ENCODE results near the gene ZNF700.
"Not testable (repeated sequence)": the region's sequence is repeated elsewhere in the genome, so short reads cannot be mapped to it uniquely, and the experiment has no call there.

Gene ZNF700

DNA sequence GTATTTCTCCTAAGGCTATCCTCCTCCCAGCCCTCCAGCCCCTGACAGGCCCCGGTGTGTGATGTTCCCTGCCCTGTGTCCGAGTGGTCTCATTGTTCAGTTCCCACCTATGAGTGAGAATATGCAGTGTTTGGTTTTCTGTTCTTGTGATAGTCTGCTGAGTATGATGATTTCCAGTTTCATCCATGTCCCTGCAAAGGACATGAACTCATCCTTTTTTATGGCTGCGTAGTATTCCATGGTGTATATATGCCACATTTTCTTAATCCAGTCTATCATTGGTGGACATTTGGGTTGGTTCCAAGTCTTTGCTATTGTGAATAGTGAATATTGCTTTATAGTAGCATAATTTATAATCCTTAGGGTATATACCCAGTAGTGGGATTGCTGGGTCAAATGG is 10.9 kb downstream of the ZNF700 start:
- not testable (repeated sequence) for DNase-seq (ENCODE audit: extremely low spot score, insufficient read length, low read depth); FAIRE-seq

DNA sequence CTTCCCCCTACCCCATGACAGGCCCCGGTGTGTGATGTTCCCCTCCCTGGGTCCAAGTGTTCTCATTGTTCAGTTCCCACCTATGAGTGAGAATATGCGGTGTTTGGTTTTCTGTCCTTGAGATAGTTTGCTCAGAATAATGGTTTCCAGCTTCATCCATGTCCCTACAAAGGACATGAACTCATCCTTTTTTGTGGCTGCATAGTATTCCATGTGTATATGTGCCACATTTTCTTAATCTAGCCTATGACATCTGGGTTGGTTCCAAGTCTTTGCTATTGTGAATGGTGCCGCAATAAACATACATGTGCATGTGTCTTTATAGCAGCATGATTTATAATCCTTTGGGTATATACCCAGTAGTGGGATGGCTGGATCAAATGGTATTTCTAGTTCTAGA is 13.5 kb downstream of the ZNF700 start:
- not testable (repeated sequence) for DNase-seq (ENCODE audit: extremely low spot score, insufficient read length, low read depth); FAIRE-seq

DNA sequence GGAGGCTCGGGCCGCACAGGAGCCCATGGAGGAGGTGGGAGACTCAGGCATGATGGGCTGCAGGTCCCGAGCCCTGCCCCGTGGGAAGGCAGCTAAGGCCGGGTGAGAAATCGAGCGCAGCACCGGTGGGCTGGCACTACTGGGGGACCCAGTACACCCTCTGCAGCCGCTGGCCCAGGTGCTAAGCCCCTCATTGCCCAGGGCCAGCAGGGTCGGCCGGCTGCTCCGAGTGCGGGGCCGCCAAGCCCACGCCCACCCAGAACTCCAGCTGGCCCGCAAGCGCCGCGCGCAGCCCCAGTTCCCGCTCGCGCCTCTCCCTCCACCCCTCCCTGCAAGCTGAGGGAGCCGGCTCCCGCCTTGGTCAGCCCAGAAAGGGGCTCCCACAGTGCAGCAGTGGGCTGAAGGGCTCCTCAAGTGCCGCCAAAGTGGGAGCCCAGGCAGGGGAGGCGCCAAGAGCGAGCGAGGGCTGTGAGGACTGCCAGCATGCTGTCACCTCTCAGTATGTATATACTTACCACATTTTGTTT is 16.5 kb downstream of the ZNF700 start:
- FAIRE-seq; DNase-seq (ENCODE audit: extremely low spot score, insufficient read length, low read depth): not testable (repeated sequence)

DNA sequence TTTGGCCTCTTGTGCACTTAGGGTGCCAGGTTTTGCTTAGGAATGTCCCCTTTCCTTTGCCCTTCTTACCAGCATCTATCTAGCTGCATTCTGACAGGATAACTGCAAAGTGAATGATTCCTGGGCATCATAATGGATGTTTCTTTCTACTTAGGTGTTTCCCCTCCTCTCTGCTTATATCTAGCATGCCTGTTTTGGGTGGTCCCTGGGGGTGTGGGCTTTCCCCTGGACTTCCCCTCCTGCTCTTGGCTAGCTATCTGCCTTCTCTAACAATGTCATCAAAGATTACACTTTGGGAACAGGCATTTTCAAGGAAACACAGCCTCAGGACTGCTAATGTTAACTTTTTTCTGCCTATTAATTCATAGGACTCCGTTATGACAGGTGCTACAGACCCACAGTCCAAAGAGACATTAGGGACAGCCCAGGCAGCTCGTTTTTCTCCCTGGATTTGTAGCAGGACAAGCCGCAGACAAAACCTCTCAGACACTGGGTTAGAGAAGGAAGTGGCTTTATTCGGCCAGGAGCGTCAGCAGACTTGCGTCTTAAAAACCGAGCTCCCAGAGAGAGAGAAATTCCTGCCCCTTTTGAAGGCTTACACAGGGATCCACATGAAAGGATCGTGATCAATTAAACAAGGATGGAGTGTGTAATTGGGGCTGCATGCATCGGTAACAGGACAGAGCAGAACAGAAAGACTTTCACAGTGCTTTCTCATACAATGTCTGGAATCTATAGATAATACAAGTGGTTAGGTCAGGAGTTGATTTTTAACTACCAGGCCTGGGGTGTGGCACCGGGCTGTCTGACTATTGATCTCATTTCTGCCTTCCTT is 17.3 kb downstream of the ZNF700 start:
- FAIRE-seq (no peak), DNase-seq (ENCODE audit: extremely low spot score, insufficient read length, low read depth) (no peak)

DNA sequence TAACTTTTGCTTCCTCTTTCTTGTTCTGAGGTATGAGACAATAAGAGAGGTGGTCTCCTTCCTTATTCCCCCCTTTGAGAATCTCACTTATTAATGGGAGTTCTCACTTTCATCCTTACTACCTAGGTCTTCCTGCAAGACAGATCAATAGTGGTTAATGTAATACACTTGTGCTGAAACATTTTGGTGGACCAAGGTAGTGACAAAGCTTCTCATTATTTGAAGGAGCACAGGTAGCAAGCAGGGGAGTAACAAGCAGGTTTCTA is 17.9 kb downstream of the ZNF700 start:
- no peak for DNase-seq (ENCODE audit: extremely low spot score, insufficient read length, low read depth)
- no peak for FAIRE-seq

DNA sequence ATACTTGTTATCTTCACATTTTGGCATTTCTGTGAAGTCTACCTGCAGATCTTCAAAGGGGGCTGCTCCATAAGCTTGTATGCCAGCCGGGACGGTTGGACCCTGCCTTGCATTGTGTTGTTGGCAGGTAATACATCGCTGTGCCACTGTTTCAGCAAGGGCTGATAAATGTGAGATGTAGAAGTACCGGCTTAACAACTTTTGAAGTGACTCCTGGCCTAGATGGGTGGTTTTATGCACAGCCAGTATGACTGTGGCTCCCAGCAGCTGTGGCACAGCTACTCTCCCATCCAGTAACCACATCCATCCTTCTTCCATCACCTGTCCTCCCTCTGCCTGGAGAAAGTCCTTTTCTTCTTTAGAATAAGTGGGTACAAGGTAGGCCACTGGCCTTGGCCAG is 19.7 kb downstream of the ZNF700 start:
- FAIRE-seq: no peak
- no peak for DNase-seq (ENCODE audit: extremely low spot score, insufficient read length, low read depth)

DNA sequence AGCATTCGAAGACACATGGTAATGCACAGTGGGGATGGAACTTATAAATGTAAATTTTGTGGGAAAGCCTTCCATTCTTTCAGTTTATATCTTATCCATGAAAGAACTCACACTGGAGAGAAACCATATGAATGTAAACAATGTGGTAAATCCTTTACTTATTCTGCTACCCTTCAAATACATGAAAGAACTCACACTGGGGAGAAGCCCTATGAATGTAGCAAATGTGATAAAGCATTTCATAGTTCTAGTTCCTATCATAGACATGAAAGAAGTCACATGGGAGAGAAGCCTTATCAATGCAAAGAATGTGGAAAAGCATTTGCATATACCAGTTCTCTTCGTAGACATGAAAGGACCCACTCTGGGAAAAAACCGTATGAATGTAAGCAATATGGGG is 23.7 kb downstream of the ZNF700 start:
- no peak for FAIRE-seq
- no peak for DNase-seq (ENCODE audit: extremely low spot score, insufficient read length, low read depth)

DNA sequence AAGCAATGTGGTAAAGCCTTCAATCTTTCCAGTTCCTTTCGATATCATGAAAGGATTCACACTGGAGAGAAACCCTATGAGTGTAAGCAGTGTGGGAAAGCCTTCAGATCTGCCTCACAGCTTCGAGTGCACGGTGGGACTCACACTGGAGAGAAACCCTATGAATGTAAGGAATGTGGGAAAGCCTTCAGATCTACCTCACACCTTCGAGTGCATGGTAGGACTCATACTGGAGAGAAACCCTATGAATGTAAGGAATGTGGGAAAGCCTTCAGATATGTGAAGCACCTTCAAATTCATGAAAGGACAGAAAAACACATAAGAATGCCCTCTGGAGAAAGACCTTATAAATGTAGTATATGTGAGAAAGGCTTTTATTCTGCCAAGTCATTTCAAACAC is 24.3 kb downstream of the ZNF700 start:
- no peak for FAIRE-seq
- DNase-seq (ENCODE audit: extremely low spot score, insufficient read length, low read depth): no peak

DNA sequence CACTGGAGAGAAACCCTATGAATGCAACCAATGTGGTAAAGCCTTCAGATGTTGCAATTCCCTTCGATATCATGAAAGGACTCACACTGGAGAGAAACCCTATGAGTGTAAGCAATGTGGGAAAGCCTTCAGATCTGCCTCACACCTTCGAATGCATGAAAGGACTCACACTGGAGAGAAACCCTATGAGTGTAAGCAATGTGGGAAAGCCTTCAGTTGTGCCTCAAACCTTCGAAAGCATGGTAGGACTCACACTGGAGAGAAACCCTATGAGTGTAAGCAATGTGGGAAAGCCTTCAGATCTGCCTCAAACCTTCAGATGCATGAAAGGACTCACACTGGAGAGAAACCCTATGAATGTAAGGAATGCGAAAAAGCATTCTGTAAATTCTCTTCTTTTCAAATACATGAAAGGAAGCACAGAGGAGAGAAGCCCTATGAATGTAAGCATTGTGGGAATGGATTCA is 24.7 kb downstream of the ZNF700 start:
- not testable (repeated sequence) for FAIRE-seq

DNA sequence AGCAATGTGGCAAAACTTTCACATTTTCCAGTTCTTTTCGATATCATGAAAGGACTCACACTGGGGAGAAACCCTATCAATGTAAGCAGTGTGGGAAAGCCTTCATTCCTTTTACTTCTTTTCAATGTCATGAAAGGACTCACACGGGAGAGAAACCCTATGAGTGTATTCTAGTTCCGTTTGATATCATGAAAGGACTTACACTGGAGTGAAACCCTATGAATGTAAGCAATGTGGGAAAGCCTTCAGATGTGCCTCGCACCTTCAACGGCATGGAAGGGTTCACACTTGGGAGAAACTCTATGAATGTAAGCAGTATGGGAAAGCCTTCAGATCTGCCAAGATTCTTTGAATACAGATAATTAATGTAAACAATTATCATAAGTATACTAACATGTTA is 25.4 kb downstream of the ZNF700 start:
- no peak for DNase-seq (ENCODE audit: extremely low spot score, insufficient read length, low read depth)
- FAIRE-seq: no peak

More for the DNA sequence above, 24.7 kb downstream of the ZNF700 start:
- DNase-seq (ENCODE audit: extremely low spot score, insufficient read length, low read depth): not testable (repeated sequence)

DNA sequence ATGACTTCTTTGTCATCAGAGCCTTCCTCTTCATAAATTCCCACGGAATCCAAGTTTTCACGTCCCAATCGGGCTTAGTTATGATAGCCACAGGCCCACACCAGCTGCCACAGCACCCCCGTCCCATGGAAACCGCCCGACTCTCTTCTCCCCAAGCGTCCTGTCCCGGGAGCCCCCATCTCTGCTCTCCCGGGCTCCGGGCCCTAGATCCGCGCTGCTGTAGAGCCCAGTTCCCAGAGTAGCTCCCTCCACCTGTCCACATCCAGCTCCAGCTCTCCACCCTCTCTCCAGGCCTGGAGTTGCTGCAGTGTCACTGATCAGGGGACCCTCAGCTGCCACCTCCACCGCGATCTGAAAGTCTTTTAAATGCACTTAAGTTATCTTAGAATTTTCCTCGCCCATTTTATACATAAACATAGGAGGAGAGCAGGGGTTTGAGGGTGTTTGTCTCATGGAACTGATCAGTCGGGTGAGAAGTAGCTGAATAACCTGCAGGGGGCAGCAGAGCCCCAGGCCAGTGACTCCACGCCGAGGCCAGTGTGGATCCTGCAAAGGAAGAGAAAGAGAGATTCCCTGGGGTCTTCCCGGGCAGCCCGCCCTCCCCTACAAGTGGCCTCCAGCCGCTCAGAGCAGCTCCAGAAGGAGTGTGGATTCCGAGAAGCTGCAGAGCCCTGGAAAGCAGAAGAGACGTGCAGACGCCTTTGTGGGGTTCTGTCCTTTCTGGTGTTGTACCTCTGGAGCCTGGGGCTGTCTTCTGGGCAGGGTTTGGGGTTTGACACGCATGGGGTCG is 38.9 kb downstream of the ZNF700 start:
- no peak for FAIRE-seq

DNA sequence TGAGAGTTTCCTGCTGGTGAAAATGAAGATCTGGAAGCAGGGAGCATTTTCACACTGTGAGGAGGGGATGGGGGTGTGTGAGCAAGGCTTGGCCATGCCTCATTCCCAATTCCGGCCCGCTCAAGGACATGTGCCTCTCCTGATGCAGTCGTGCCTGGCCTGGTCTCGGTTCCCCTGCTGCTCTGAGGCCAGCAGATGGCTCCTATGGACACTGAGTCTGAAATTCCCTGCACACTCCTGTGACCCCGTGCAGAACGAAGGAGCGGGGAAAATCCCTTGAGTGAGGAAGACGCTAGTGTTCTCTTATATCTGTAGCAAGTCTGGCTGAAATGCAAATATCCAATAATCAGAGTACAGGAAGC is 39.6 kb downstream of the ZNF700 start:
- FAIRE-seq (no peak), DNase-seq (ENCODE audit: extremely low spot score, insufficient read length, low read depth) (no peak)

More for the DNA sequence above, 38.9 kb downstream of the ZNF700 start:
- DNase-seq (ENCODE audit: extremely low spot score, insufficient read length, low read depth): no peak

DNA sequence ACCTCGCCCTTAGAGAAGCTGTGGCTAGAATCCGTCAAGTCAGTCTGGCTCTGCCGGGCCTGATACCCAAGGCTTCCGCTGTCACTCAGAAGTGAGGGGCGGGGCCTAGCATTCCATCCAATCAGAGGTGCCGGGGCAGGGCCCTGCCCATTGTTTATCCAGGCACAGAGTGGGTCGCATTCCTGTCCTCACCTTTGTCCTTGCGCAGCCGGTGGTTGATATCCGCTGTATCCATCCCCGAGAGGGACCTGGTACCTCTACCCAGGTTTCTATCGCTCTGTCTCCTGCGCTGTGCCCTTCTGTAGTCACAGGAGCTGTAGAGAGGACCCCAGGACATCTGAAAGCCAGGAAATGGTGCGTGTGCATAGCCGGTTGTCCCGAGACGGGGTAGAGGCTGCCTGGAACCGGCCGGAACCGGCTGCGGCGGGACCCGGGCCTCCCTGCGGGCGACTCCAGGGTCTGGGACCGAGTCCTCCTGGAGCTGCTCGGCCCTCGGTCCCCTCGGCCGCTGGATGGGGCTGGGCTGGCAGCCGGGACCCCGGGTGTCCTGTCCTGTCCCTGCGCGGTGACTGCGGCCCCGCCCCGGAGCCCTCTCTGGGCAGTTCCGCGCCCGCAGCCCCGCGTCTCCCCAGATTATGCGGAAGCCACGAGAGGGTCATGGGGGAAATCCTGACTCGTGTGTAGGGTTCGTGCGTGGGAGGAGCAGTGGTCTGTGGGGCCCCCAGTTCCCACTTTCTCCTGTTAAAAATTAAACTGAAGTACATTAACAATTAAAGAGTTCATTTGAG is 40.1 kb downstream of the ZNF700 start, which contains the start of gene ZNF763:
ZNF763 (plus strand) TSS at position 183 of the 788 bp plus-strand sequence; CDS start at position 352, 169 bp downstream.
- peak; percentile 91 for FAIRE-seq
- DNase-seq (ENCODE audit: extremely low spot score, insufficient read length, low read depth): no peak

DNA sequence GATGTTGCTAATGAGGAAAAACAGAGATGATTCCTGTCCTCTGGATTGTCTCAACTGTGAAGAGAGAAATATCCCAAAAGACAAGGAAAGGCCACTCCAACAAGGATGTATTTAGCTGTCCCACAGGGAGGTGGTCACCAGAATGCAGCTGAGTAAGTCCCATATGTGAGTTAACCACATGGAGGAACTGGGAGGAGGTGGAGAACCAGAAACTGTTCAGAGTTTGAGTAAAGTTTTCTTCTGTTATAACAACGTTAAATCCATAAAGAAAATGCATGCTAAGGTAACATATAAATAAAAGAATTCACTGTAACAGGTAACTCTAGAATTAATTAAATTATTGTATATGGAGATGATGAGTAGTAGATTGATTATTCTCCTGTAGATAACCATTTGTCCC is 45.3 kb downstream of the ZNF700 start:
- FAIRE-seq (no peak), DNase-seq (ENCODE audit: extremely low spot score, insufficient read length, low read depth) (no peak)

DNA sequence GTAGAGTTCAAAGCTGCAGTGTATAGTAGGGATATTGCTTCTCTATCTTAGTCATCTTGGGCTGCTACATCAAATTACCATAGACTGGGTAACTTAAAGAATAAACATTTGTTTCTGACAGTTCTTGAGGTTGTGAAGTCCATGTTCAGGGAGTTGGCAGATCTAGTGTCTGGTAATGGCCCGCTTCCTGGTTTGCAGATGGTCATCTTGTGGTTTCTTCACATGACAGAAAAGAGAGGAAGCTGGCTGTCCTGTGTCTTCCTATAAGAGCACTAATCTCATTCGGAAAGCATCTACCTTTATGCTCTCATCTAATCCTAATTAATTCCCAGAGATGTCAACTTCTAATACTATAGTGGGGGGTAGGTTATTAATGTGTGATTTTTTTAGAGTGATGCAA is 46.1 kb downstream of the ZNF700 start:
- DNase-seq (ENCODE audit: extremely low spot score, insufficient read length, low read depth) (no peak), FAIRE-seq (no peak)

DNA sequence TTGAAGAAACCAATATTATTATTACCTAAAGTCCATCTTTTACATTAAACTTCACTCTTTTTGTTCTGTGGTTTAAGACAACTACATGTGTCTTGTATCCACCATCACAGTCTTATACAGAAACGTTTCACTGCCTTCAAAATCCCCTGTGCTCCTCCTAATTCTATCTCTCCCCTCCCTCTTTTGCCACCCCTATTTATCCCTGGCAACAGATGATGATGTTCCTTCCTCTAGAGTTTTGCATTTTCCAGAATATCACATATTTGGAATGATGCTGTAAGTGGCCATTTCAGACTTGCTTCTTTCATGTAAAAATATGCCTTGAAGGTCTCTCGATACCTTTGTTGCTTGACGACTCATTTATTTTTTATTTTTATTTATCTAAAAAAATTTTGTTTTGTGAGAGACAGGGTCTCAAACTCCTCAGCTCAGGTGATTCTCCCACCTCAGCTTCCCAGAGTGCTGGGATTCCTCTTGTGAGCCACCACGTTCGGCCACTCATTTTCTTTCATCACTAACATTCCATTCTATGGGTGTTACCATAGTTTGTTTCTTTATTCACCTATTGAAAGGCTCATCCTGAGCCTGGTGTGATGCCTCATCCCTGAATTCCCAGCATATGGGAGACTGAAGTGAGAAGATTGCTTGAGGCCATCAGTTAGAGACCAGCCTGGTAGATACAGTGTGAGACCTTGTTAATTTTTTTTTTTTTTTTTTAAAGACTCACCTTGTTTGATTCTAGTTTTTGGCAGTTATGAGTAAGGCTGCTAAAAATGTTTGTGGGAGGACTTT is 48.3 kb downstream of the ZNF700 start:
- FAIRE-seq: no peak
- no peak for DNase-seq (ENCODE audit: extremely low spot score, insufficient read length, low read depth)

DNA sequence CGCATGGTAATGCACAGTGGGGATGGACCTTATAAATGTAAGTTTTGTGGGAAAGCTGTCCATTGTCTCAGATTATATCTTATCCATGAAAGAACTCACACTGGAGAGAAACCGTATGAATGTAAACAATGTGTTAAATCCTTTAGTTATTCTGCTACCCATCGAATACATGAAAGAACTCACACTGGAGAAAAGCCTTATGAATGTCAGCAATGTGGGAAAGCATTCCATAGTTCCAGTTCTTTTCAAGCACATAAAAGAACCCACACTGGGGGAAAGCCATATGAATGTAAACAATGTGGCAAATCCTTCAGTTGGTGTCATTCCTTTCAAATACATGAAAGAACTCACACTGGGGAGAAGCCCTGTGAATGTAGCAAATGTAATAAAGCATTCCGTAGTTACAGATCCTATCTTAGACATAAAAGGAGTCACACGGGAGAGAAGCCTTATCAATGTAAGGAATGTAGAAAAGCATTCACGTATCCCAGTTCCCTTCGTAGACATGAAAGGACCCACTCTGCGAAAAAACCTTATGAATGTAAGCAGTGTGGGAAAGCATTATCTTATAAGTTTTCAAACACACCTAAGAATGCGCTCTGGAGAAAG is 53.7 kb downstream of the ZNF700 start:
- DNase-seq (ENCODE audit: extremely low spot score, insufficient read length, low read depth) (no peak), FAIRE-seq (no peak)

DNA sequence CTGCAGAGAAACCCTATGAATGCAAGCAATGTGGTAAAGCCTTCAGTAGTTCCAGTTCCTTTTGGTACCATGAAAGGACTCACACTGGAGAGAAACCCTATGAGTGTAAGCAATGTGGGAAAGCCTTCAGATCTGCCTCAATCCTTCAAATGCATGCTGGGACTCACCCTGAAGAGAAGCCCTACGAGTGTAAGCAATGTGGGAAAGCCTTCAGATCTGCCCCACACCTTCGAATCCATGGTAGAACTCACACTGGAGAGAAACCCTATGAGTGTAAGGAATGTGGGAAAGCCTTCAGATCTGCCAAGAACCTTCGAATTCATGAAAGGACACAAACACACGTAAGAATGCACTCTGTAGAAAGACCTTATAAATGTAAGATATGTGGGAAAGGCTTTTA is 54.6 kb downstream of the ZNF700 start:
- no peak for FAIRE-seq
- DNase-seq (ENCODE audit: extremely low spot score, insufficient read length, low read depth): no peak

DNA sequence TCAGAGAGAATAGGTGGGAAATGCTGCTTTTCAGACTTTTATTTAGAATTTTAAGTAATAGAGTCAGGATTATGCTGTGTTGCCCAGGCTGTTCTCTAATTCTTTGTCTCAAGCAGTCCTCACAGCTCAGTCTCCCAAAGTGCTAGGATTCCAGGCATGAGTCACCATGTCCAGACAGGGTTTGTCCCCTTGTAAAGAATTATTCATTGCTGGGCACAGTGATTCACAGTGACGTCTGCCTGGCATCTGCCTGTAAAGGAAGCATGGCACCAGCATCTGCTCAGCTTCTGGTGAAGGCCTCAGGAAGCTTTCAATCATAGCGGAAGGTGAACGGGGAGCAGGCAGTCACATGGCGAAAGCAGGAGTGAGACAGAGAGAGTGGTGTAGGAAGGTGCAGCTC is 57.6 kb downstream of the ZNF700 start:
- FAIRE-seq (no peak), DNase-seq (ENCODE audit: extremely low spot score, insufficient read length, low read depth) (no peak)

Data from GM18507 (cell line).